ENCODE results near the gene UPK2.

UPK2 gene

GRCh38 chr11:118921121-118921928 lies 34.8 kb upstream of the UPK2 start (continued):
- TF ChIP-seq EGR2 (tag by site-specific recombination; IDR thresholded peaks at IDR 0.05; ENCODE audit: low read depth) (peak; percentile 52; the same call in 1 of the 2 replicates), ZFHX2 (tag by site-specific recombination; conservative IDR thresholded peaks at IDR 0.05) (peak; percentile 72), ZNF366 (tag by site-specific recombination; conservative IDR thresholded peaks at IDR 0.05) (peak; percentile 27; the same call in 1 of the 2 replicates), ZNF280C (tag by site-specific recombination; IDR thresholded peaks at IDR 0.05) (no peak), ZNF174 (tag by site-specific recombination; IDR thresholded peaks at IDR 0.05) (no peak), ZNF221 (tag by site-specific recombination; IDR thresholded peaks at IDR 0.05; ENCODE audit: borderline replicate concordance) (no peak), ZBTB48 (tag by site-specific recombination; IDR thresholded peaks at IDR 0.05) (no peak)

- peaks cover 18% of the 10 kb centered on the region for H3K4me1 ChIP-seq (ENCODE audit: control insufficient read depth, insufficient read depth, low read length)
- TF ChIP-seq GLIS2 (tag by site-specific recombination; IDR thresholded peaks at IDR 0.05) (peak; percentile 51; the same call in 1 of the 2 replicates), ZNF112 (tag by site-specific recombination; IDR thresholded peaks at IDR 0.05) (no peak), ZNF366 (tag by site-specific recombination; conservative IDR thresholded peaks at IDR 0.05) (no peak), HIC1 (tag by site-specific recombination; IDR thresholded peaks at IDR 0.05) (peak; percentile 71), ZNF341 (tag by site-specific recombination; IDR thresholded peaks at IDR 0.05; ENCODE audit: low read depth) (peak; percentile 70), ZNF24 (tag by site-specific recombination; IDR thresholded peaks at IDR 0.05) (no peak), ZNF677 (tag by site-specific recombination; IDR thresholded peaks at IDR 0.05) (no peak), ZNF629 (tag by site-specific recombination; IDR thresholded peaks at IDR 0.05) (no peak), ZBTB17 (tag by site-specific recombination; IDR thresholded peaks at IDR 0.05) (0 out of 2 replicates have a peak, but pooled peaks have one; percentile 13), KLF17 (tag by site-specific recombination; IDR thresholded peaks at IDR 0.05) (0 out of 2 replicates have a peak, but pooled peaks have one; percentile 34), SCRT2 (tag by site-specific recombination; IDR thresholded peaks at IDR 0.05) (peak; percentile 83), ZIC2 (tag by site-specific recombination; IDR thresholded peaks at IDR 0.05) (peak; percentile 63), IKZF3 (tag by site-specific recombination; IDR thresholded peaks at IDR 0.05) (0 out of 2 replicates have a peak, but pooled peaks have one; percentile 18), SCRT1 (tag by site-specific recombination; IDR thresholded peaks at IDR 0.05; ENCODE audit: borderline replicate concordance) (peak; percentile 64), GLIS1 (tag by site-specific recombination; IDR thresholded peaks at IDR 0.05) (peak; percentile 42; the same call in 1 of the 2 replicates)
- ChIA-PET CTCF (interaction anchor here (1.3 kb wide), 1 partner anchor 232 kb away, joined by 4 read pairs; no protein-coding TSS in a partner anchor), POLR2A (interaction anchor here (0.6 kb wide), 1 partner anchor 204 kb away, joined by 5 read pairs; no protein-coding TSS in a partner anchor)
- no peak overlapping the region for H3K4me3 ChIP-seq (ENCODE audit: low read depth, low read length)
- peak overlapping the region; percentile 40; the same call in 1 of the 2 replicates for H3K27ac ChIP-seq (ENCODE audit: extremely low read depth, low read depth, low read length)
- H3K9me3 ChIP-seq (ENCODE audit: control insufficient read depth, insufficient read depth, low read depth, low read length): no peaks in the 10 kb centered on the region
- H3K36me3 ChIP-seq (ENCODE audit: control insufficient read depth in 2 of 2, insufficient read depth in 1 of 2, low read length in 2 of 2): no peaks in the 10 kb centered on the region
Measured at GRCh38 chr11:118921929-118922744, 34.0 kb upstream of the UPK2 start.

Measured in HEK293 (cell line).